ENCODE results near the gene CALCOCO1. TPM values are rescaled to one million over a fixed set of nuclear protein-coding genes. Genes with fewer than 3 reads are reported as not detected.
A peak's percentile ranks its signal among the peaks of the same experiment; 100 is the strongest.

Gene CALCOCO1
- total RNA-seq, 2 experiments from 2014 or later: 17.1 to 20.4 TPM

DNA sequence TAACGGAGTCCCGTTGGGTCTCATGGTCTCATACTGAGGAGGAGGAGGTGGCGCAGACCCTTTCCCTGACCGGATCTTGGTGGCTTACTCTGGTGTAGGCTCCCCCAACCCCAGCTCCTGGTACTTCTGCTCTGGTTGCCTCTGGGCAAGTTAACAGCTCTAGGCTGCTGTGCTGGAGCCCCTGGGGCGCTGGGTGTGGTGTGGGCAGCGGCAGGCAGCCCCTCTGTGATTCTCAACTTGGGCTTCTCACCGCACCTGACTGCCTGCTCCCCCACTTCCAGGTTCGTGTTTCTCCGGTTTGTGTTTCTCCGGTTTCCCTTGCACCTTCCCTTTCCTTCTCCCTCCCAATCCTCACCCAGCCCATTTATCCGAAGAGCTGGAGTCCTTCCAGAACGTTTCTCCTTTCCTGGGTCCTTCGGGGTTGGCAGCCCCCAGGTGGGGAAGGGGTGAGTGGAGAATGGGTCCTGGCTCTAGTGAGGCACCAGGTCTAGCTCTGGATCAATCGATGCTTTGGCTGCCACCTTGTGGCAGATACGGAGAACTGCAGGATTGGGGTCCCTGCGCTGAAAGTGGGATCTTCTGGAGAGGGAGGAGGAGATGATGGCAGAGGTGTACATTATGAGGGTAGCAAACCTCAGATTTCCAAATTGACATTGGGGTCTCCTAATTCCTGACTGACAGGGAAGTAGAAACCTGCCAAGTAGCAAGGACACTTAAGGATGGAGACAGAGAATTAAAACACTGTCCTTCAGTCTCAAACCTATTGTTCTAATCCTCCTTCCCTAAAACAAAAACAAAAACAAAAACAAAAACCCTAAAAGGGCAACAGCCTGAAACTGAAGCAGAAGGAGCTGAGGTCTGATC, 16.2 kb upstream of the CALCOCO1 start:
- peak; percentile 73 for DNase-seq
- Mint-ChIP-seq H3K36me3 (ENCODE audit: low read depth) (no peaks in the 10 kb centered on the region), H3K4me3 (peak overlapping the region; percentile 44), H3K27ac (peak overlapping the region; percentile 39), H3K9me3 (ENCODE audit: low read depth) (no peaks in the 10 kb centered on the region), H3K4me1 (peaks cover 12% of the 10 kb centered on the region), H3K27me3 (peaks cover 47% of the 10 kb centered on the region)
- ChIA-PET CTCF (interaction anchor here (0.6 to 7.6 kb wide), 46 partner anchors 8 to 1984 kb away, joined by 3 to 230 read pairs (median 4); partner anchors contain the start of genes ATF7, ATP5MC2, CALCOCO1 and CISTR), POLR2A (interaction anchor here (0.7 to 1.5 kb wide), 2 partner anchors 15 to 287 kb away, joined by 3 read pairs; no protein-coding TSS in a partner anchor)
- intact Hi-C loops (cut with DNase I, micrococcal nuclease): loop anchor here (1.0 kb wide), 2 partner anchors 41 to 42 kb away; no protein-coding TSS in a partner anchor
- peak; percentile 55 for ATAC-seq

GRCh38 chr12:53740130-53740491, 12.9 kb upstream of the CALCOCO1 start:
- POLR2A ChIA-PET: no interaction called here
- ATAC-seq (no peak), DNase-seq (no peak)
- H3K36me3 Mint-ChIP-seq (ENCODE audit: low read depth): no peaks in the 10 kb centered on the region
- no peaks in the 10 kb centered on the region for H3K9me3 Mint-ChIP-seq (ENCODE audit: low read depth)
- CTCF ChIA-PET: interaction anchor here (0.6 to 3.0 kb wide), 3 partner anchors 8 to 40 kb away, joined by 4 to 19 read pairs (median 9); no protein-coding TSS in a partner anchor
- H3K4me1 Mint-ChIP-seq: peaks cover 14% of the 10 kb centered on the region
- intact Hi-C loops (cut with DNase I, micrococcal nuclease): no loop called here
- H3K27ac Mint-ChIP-seq: no peak overlapping the region
- peaks cover 34% of the 10 kb centered on the region for H3K27me3 Mint-ChIP-seq
- H3K4me3 Mint-ChIP-seq: no peak overlapping the region

GRCh38 chr12:53739214-53740129, 12.2 kb upstream of the CALCOCO1 start:
- no peak for DNase-seq
- ChIA-PET CTCF (interaction anchor here (0.6 to 15.7 kb wide), 8 partner anchors 5 to 192 kb away, joined by 3 to 230 read pairs (median 6); partner anchors contain the start of genes ATP5MC2 and CALCOCO1), POLR2A (interaction anchor here (0.5 kb wide), 1 partner anchor 126 kb away, joined by 3 read pairs; no protein-coding TSS in a partner anchor)
- Mint-ChIP-seq H3K27me3 (peaks cover 33% of the 10 kb centered on the region), H3K27ac (no peak overlapping the region), H3K36me3 (ENCODE audit: low read depth) (no peaks in the 10 kb centered on the region), H3K9me3 (ENCODE audit: low read depth) (no peaks in the 10 kb centered on the region), H3K4me3 (peak overlapping the region; percentile 22), H3K4me1 (peaks cover 14% of the 10 kb centered on the region)
- peak; percentile 13 for ATAC-seq
- intact Hi-C loops (cut with DNase I, micrococcal nuclease): no loop called here

- no peaks in the 10 kb centered on the region for H3K9me3 Mint-ChIP-seq (ENCODE audit: low read depth)
- H3K4me1 Mint-ChIP-seq: peaks cover 18% of the 10 kb centered on the region
- ChIA-PET CTCF (interaction anchor here (0.6 to 15.7 kb wide), 9 partner anchors 6 to 195 kb away, joined by 3 to 230 read pairs (median 4); partner anchors contain the start of genes ATP5MC2 and CALCOCO1), POLR2A (no interaction called here)
- DNase-seq: peak; percentile 64
- peak; percentile 84 for ATAC-seq
- H3K27ac Mint-ChIP-seq: no peak overlapping the region
- intact Hi-C loops (cut with DNase I, micrococcal nuclease): loop anchor here in 1 of 2 experiments (1.0 kb wide), 1 partner anchor 11 kb away; the partner anchor contains the start of gene CALCOCO1
- no peaks in the 10 kb centered on the region for H3K36me3 Mint-ChIP-seq (ENCODE audit: low read depth)
- H3K27me3 Mint-ChIP-seq: peaks cover 30% of the 10 kb centered on the region
- H3K4me3 Mint-ChIP-seq: peak overlapping the region; percentile 22
Measured at GRCh38 chr12:53738406-53739213, 11.4 kb upstream of the CALCOCO1 start.

DNA sequence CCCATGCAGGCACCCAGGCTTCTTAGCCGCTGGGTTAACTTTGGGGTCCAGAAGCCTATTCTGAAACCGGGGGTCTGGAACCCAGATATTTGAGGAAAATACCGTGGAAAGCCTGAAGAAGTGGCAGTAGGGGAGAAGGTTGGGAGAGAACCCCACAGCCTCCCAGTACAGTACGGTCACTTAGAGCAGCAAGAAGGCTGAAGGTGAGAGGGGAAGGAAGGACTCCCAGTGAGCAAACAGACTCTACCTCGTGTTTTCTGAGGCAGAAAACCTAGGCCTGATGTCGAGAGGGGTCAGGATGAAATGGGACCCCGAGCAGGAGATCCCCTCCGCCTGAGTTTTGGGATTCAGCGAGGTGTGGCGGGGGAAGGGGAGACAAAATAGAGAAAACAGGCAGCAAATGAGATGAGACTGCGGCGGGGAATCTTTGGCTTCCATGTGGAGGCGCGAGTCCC, 10.7 kb upstream of the CALCOCO1 start:
- Mint-ChIP-seq H3K27me3 (peaks cover 26% of the 10 kb centered on the region), H3K4me1 (peaks cover 18% of the 10 kb centered on the region), H3K27ac (no peak overlapping the region), H3K36me3 (ENCODE audit: low read depth) (no peaks in the 10 kb centered on the region), H3K9me3 (ENCODE audit: low read depth) (no peaks in the 10 kb centered on the region), H3K4me3 (no peak overlapping the region)
- no peak for DNase-seq
- no peak for ATAC-seq
- intact Hi-C loops (cut with DNase I, micrococcal nuclease): loop anchor here in 1 of 2 experiments (1.0 kb wide), 1 partner anchor 11 kb away; the partner anchor contains the start of gene CALCOCO1
- POLR2A ChIA-PET: no interaction called here
- CTCF ChIA-PET: interaction anchor here (1.1 to 15.7 kb wide), 6 partner anchors 6 to 195 kb away, joined by 3 to 230 read pairs (median 6); partner anchors contain the start of gene ATP5MC2

- Mint-ChIP-seq H3K9me3 (ENCODE audit: low read depth) (no peaks in the 10 kb centered on the region), H3K4me3 (no peak overlapping the region), H3K27ac (no peak overlapping the region), H3K36me3 (ENCODE audit: low read depth) (no peaks in the 10 kb centered on the region), H3K4me1 (peaks cover 18% of the 10 kb centered on the region), H3K27me3 (peaks cover 22% of the 10 kb centered on the region)
- POLR2A ChIA-PET: interaction anchor here (0.6 kb wide), 2 partner anchors 115 to 228 kb away, joined by 3 read pairs; no protein-coding TSS in a partner anchor
- intact Hi-C loops (cut with DNase I, micrococcal nuclease): no loop called here
- ATAC-seq: no peak
- DNase-seq: no peak
- CTCF ChIA-PET: interaction anchor here (0.7 to 15.7 kb wide), 6 partner anchors 7 to 37 kb away, joined by 3 to 230 read pairs (median 4); no protein-coding TSS in a partner anchor
Measured at GRCh38 chr12:53737093-53737808, 10.0 kb upstream of the CALCOCO1 start.

GRCh38 chr12:53736592-53736991, 9.3 kb upstream of the CALCOCO1 start:
- H3K9me3 Mint-ChIP-seq (ENCODE audit: low read depth): no peaks in the 10 kb centered on the region
- POLR2A ChIA-PET: interaction anchor here (0.6 kb wide), 2 partner anchors 114 to 227 kb away, joined by 3 read pairs; no protein-coding TSS in a partner anchor
- no peak overlapping the region for H3K27ac Mint-ChIP-seq
- intact Hi-C loops (cut with DNase I, micrococcal nuclease): no loop called here
- CTCF ChIA-PET: interaction anchor here (0.7 to 15.7 kb wide), 6 partner anchors 8 to 39 kb away, joined by 3 to 230 read pairs (median 4); no protein-coding TSS in a partner anchor
- H3K27me3 Mint-ChIP-seq: peaks cover 21% of the 10 kb centered on the region
- DNase-seq (no peak), ATAC-seq (no peak)
- H3K36me3 Mint-ChIP-seq (ENCODE audit: low read depth): no peaks in the 10 kb centered on the region
- no peak overlapping the region for H3K4me3 Mint-ChIP-seq
- H3K4me1 Mint-ChIP-seq: peaks cover 18% of the 10 kb centered on the region

GRCh38 chr12:53735556-53735955, 8.3 kb upstream of the CALCOCO1 start:
- Mint-ChIP-seq H3K4me3 (no peak overlapping the region), H3K36me3 (ENCODE audit: low read depth) (no peaks in the 10 kb centered on the region), H3K4me1 (peaks cover 18% of the 10 kb centered on the region), H3K27me3 (peaks cover 21% of the 10 kb centered on the region), H3K9me3 (ENCODE audit: low read depth) (no peaks in the 10 kb centered on the region), H3K27ac (no peak overlapping the region)
- no peak for DNase-seq
- ChIA-PET POLR2A (no interaction called here), CTCF (interaction anchor here (1.7 to 15.7 kb wide), 3 partner anchors 9 to 33 kb away, joined by 6 to 230 read pairs (median 8); no protein-coding TSS in a partner anchor)
- intact Hi-C loops (cut with DNase I, micrococcal nuclease): no loop called here
- no peak for ATAC-seq

DNA sequence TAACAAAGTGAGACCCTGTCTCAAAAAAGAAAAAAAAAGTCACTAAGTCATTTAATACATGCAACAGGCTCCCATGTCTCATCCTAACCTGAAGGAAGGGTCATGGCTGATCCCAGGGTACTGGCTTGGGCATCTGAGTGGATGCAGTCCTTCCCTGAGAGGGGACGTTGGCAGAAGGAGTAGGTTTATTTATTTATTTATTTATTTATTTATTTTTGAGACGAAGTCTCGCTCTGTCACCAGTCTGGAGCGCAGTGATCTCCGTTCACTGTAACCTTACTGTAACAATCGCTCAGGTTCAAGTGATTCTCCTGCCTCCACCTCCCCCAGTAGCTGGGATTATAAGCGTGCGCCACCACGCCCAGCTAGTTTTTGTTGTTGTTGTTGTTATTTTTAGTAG, 7.2 kb upstream of the CALCOCO1 start:
- Mint-ChIP-seq H3K27me3 (peaks cover 17% of the 10 kb centered on the region), H3K4me1 (peaks cover 16% of the 10 kb centered on the region), H3K36me3 (ENCODE audit: low read depth) (no peaks in the 10 kb centered on the region), H3K4me3 (no peak overlapping the region), H3K27ac (no peak overlapping the region), H3K9me3 (ENCODE audit: low read depth) (no peaks in the 10 kb centered on the region)
- no peak for DNase-seq
- ATAC-seq: no peak
- ChIA-PET POLR2A (no interaction called here), CTCF (interaction anchor here (0.7 to 15.7 kb wide), 3 partner anchors 10 to 55 kb away, joined by 3 to 230 read pairs (median 8); no protein-coding TSS in a partner anchor)
- intact Hi-C loops (cut with DNase I, micrococcal nuclease): no loop called here

Data from activated CD4-positive, alpha-beta T cell treated with anti-CD3 and anti-CD28 coated beads for 36 hours (primary cell).